NCI-H345 (cell line): ENCODE results near the gene OVCA2.
A peak's percentile ranks its signal among the peaks of the same experiment; 100 is the strongest.

Experiments
- DNase-seq: peaks from one replicate; lab custom pipeline; 2025; lab: John Stamatoyannopoulos, UW

OVCA2 gene

DNA sequence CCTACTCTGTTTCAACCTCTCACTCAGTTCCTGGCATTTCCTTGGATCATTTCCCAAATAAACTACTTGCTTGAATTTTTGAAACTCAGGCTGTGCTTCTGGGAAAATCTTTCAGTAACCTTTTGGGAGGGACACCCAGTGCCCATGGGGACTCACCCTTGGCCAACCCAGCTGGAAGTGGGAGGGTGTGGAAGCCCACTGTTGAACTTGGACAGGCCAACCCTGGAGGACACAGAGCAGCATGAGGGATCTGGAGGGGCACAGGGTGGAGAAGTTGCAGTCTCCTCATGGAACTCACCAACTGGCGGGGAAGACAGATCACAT lies 27.9 kb upstream of the OVCA2 start:
- no peak for DNase-seq

DNA sequence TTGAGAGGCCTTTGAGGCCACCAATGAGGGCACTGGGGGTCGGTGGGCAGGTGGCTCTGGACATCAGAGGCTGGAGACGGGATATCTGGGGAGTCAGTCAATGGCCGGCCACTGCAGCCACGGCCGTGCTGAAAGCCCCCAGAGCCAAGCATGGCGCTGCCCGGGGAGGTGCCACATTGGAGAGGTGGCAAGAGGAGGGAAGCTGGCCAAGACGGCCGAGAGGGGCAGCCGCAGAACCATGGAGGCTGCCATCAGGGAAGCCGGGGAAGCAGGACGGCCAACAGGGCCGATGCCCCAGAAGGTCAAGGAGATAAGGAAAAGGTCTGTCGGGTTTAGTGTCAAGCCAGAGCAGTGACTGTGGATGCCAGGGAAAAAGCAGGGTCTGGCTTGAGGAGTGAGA lies 26.5 kb upstream of the OVCA2 start:
- DNase-seq: no peak

DNA sequence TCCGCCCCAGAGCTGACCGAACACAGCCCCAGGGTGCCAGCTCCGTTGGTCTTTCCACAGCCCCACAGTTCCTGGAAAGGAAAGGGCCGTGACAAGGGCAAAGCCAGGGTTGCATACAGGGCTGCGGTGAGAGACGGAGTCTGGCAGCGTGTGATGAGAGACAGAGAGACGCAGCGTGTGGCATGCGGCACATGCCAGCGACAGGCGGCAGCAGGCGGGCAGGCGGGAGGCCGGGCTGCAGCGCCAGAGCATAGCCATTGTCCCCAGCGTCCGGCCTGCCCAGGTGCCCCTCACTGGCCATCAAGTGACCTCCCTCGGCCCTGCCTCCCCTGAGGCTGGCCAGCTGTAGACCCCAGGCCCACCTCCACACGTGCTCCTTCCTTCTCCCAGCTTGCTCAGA lies 25.3 kb upstream of the OVCA2 start:
- DNase-seq: no peak

DNA sequence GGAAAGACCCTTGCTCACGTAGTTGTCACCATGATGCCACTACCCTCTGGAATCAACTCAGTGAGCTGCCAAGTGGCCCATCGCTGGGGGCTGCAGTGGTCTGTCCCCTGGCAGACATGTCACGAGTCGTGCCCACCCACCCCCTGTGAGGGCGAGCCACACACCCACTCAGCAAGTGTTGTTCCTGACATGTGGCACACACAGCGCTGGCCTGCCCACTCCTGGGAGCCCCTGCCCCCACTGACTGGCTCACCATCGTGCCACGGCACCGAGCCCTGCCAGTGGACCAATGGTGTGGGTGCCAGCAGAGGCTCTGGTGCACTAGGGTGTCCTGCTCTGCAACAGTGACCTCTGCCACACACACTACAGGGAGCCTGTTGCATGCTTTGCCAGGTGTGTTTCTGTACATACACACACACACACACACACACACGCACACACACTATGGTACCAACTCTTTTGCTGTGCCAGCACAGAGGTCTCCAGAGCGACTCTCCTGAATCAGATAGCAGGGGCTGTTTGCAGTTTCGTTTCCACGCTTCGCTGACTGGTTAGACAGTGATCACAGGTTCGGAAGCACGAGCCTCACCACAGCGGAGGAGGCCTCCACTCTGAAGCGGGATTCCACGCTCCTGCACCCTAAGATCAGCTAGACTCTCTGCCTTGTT lies 24.4 kb upstream of the OVCA2 start:
- peak; percentile 3 for DNase-seq

DNA sequence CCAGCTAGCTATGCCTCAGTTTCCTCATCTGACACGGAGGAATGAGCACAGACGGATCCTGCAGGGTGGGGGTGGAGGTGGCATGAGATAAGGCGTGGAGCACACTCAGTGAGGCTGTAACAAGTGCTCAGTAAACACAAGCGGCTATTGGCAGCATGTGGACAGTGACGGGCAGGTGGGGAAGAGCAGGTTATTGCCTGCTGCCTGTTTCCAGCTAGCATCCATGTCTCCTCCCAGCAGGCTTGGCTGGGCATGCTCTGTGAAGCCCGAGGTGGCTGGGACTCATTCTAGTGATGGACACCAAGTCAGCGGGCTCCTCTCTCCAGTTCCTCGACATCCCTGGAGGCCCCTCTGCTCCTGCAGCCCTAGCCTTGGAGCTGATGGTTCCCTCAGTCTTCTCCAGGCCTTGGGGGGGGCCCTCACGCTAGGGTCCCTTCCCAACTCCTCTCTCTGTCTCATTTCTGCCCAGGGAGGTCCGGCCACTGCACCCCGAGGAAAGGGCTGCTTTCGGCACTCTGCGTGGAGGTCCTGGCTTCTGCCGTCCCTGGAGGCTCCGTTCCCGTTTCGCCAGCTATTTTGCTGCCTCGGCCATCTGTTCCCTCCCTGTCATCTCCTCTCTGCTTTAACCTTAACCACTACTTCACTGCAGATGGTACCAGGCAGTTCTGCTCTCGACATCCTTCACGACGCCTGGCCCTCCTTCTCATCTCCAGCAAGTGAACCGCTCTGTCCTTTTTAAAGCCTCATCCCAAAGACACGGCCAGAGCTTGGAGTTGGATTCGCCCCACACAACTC lies 22.9 kb upstream of the OVCA2 start:
- DNase-seq: peak; percentile 74

DNA sequence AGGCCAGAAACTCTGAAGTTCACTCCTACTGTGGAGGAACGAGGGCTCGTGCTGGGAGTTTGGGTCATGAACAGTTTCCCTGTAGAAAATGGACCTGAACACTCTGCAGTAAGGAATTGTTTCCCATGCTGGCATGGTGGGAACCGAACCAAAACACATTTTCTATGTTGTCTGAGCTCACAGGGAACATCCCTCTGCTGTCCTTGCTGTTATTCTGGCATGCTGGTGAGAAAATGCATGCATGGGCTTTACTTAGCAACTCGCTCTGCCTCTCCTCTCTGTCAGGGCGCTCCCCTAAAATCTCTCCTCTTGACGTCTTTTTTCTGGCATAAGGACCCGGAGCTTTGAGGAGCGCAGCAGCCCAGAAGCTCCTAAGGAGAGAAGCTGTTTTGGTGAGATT lies 22.1 kb upstream of the OVCA2 start:
- no peak for DNase-seq

DNA sequence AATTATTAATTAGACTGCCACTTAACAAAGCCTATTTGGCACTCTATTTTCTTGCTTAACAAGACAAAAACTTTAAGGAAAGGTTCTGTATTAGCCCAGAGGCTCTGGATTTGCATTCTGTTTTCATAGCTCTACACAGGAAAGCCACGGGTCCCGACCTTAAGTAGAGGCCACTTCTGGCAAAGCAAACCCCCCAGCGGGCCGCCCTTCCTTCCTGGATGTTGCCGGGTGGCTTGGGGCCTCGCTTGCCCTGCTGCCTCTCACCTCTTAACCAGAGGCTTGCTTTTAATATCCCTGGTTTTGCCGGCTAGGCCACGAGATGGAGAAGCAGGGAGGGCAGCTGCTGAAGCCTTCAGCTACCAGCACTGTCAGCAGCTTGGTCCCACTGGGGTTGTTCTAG lies 21.1 kb upstream of the OVCA2 start:
- DNase-seq: no peak

DNA sequence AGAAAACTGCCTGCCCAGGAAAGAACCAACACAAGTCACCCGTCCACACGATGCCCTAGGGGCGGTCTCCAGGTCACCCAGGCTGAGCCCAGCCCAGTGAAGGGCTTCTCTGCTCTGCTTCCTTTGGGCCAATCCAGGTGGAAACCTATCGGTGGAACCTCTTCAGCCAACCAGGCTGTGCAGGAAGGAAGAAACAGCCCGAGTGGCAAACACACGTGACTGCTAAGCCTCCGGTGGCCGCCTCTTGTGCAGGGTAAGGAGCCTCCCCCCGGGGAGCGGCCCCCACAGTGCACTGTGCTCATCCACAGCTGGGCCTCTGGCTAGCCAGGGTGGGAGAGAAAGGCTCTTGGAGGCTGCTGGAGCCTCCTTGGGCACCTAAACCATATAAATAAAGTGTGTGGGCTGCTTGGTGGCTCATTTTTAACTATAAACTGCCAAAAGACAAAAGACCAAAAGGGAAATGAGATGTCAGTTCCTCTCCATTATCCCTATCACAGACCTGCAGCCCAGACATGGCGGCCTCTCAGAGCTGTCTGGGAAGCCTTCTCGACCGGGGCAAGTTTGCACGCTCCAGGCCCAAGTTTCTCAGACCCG lies 19.1 kb upstream of the OVCA2 start:
- no peak for DNase-seq

DNA sequence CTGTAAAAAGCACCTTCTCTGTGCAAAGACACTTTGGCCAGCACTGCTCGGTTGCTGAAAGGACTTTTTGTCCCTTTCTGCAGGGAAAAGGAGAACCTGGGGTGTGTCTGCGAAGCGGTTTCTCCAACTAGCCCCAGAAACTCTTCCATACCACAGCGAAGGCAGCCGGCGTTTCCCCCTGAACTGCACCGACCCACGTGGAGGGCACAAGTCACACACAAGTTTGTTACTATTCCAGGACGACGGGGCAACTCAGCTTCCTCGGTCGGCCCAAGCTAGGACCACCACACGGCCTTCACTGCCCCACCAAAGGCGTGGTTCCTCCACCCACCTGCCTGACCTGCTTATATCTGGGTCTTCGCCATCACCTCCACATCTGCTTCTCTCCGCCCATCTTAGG lies 18.6 kb upstream of the OVCA2 start:
- no peak for DNase-seq

DNA sequence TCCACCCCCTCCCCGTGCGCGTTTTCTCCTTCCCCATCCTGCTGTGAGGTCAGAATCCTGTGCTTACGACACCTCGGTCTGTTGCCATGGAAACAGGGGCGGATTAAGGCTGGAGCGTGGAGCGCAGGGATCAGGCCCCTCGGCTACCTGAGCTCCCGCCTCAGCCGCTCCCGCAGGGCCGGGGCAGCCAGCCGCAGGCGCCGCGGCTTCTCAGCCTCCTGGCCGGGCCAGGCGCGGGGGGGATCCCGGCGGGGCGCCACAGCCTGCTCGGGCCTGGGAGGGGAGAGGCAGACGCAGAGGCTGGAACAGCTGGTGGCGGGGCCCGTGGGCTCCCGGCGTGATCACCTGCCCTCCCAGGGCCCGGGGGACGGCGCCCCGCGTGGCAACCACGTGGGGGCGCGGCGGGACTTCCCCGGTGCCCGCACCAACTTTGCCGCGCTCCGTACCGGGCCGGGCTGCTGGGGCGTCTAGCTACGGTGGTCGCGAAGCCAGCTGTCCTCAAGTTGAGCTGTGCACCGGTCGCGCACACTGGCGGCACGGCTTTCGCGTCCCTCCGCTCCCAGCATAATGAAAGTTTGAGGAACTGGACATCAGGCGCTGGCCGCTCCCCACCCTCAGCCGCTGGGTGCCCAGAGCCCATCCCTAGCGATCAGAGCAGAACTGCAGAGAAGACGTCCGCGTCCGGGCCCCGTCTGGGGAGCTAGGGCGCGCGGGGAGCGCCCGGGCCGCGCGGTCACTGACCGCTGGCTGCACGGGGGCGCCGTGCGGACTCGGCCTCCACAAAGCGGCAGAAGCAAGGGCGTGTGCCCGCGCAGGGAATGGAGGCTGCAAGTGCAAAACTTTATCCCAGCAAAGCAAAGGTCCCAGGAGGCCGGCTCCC lies 17.9 kb upstream of the OVCA2 start:
- peak; percentile 20 for DNase-seq

DNA sequence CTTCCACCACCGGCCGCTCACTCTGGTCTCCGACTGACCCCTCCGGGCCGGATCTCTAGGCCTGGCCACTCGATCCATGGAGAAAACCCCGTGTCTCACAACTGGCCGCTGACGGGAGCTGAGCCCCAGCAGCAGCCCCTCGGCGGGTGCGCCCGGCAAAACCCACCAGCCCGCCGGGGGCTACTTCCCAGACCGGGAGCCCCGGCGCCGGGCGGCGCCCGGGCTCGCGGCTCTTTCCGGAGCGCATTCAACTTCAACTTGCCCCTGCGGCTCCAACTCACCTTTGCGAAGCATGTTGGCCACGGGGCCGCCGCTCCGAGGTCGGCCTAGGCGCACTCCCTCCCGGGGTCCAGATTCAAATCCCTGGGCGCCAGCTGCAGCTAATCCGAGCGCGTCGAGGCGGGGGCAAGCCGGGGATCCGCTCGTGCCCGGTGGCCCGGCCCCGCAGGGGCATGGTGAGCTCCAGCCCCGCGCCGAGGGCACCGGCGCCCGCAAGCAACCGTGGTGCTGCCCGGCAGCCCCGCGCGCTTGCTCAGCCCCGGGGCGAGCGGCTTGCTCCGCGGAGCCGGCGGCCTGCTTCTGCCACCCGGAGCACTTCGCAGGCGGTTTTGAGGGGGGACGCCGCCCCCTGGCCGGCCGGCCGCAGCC lies 17.1 kb upstream of the OVCA2 start:
- DNase-seq: no peak

DNA sequence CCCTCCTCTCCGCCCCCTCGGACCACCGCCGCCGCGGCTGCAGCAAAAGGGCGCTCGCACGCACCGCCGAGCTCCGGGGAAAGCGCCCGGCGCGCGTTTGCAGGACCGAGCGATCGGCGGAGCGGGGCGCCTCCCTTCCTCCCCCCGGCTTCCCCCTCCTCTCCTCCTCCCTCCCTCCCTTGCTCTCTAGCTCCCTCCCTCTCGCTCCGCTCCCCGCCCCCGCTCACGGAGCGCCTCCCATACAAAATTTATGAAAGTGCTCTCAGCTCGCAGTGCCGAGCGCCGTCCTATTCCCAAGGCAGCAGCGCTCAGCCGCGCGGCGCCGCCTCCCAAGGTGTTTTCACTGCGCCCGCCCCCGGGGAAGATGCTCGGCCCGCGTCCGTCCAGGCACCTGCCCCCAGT lies 16.6 kb upstream of the OVCA2 start, which contains the start of gene RTN4RL1:
Gene RTN4RL1, minus strand, starts transcription at position 115 of the 402 bp plus-strand sequence. CDS start 469 bp downstream, outside the sequence.
- peak; percentile 54 for DNase-seq

DNA sequence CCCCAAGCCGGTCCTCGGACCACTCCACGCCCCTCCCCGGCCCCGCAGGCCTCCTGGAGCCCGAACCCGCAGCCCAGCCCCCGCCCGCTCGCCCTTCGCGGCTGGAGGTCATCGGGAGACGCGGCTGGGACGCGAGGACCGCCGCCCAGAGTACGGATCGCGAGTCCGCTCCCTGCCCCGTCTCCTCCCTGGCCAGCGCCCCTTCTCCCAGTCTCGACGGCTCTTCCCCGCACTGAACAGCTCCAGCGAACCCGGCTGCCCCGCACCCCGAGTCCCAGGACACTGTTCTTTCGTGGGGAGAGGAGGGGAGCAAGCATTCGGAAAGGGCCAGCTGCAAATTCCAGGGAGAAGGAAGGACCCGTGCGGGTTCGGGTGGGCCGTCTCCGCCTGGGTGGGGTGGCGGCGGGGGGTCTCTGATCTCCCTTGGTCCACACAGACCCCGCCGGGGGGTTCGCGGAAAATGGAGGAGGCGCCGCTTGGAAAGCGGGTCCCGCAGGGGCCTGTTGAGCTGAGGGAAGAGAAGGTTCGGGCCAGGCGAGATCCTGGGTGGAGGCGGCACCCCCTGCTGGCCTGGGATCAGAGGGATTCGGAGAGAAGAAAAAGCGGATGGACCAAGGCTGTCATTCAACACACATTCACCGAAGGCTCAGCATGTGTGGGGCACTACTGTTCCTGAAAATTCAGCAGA lies 16.1 kb upstream of the OVCA2 start:
- peak; percentile 30 for DNase-seq

DNA sequence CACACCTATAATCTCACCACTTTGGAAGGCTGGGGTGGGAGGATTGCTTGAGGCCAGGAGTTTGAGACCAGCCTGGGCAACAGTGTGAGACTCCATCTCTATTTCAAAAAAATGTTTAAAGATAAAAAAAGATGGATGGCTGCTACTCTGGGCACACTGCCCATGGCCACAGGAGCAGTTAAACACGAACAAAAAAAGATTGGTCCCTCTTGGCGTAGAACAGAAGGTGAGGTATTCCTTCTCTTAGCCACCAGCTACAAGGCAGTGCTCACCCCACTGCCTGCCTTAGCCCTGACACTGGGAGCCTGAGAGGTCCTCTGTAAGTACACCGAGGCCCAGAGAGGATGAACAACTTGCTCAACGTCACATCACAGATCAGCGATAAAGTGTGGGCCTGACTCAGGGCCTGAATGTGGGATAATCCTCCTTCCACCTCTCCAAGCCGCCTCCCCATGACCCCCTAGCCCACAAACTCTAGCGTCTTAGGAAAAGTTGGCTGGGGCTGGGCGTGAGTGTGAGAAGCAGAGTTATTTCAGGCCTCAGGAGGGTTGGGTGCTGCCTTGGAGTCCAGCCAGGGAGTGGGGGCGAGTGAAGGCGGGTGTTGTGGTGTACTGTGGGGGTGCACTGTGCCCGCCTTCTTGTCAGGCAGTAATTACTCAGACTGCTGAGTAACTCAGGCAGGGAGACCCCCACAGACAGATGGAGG lies 14.1 kb upstream of the OVCA2 start:
- no peak for DNase-seq

DNA sequence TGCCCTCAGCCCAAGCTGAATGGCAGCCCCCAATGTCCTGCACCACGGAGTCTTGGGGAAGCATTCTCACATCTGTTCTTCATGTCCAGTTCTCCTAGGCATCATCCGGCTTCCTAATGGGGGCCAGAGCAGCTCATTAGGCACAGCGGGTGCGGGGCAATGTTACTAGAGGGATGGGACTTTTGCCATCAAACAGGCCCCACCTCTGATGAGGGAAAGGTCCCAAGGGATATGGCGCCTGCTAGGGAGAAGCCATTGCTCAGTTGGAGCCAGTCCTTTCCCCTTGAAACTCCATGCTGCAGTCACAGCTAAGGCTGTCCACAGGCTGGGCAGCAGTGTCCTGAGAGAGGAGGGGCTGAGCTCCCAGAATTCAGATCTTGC lies 13.6 kb upstream of the OVCA2 start:
- DNase-seq: no peak

DNA sequence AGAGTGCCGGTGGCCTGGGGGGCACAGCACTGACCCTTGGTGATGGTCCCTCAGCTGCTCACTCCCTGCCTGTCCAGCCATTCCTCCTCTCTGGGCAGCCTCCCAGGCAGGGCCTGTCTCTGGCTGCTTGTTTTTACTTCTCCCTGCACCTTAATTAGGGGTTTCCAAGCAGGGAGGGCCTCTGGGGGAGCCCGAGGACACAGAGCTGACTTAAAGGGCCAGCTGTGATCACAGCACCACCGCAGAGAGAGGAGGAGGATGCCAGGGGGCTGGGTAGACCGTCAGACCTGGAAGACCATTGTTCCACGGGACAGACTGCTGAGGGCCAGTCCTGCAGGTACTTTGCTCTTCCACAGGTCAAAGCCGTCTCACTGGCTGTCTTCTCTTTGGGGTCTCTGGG lies 13.1 kb upstream of the OVCA2 start:
- DNase-seq: no peak

DNA sequence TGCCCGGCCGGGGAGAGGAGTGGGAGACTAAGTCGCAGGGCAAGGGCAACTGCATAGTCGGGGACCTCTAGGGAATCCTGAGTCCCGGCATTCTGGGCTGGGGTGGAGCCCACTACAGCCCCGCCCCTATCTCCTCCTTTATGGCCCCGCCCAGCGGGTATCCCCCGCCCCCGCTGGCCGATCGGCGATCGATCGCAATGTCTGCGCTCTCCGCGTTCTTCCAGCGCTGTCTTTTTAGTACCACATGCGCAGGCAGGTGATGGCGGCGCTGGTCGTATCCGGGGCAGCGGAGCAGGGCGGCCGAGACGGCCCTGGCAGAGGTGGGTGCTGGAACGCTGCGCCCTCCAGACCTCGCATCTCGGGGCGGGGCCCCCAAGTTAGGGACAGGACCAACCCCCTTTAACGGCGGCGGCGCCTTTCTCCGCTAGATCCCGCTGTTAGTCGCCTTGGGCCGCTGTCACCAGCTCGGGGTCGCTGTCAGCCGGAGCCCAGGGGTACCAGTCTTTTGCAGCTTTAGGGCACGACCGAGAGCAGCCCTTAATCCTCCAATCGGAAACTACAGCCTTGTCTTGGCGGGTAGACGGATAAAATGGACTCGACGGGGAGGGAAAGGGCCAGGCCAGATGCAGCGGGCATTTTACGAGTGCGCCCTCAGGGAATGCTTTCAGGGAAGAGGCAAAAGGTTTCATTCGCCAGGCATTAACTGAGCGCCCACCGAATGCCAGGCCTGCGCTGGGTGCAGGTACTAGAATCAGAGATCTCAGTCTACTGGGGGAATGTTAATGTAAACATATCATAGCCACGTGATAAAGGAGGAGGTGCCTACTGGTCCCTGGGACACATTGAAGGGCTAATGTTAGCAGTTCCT lies 11.7 kb upstream of the OVCA2 start, which contains the start of gene DPH1:
Gene DPH1, plus strand, starts transcription at position 243 of the 868 bp plus-strand sequence. Its CDS starts 17 bp downstream, at position 260.
- DNase-seq: peak; percentile 74

DNA sequence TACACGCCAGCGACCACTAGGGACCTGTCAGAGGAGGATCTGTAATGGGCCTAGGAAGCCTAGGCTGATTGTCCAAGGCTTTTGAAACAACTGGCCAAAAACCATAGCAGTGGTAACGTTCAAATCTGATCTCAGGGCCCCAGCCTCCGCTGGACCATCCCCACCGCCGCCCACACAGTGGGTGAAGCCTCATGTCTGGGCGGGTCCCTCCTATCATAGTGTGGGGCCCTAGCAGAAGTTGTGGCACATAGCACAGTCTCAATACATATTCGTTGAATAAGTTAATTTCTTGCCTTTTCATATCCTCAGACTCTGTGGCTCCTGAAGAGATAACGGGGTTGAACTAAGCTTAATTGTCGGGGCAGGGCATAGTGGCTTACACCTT lies 11.1 kb upstream of the OVCA2 start:
- DNase-seq: no peak

DNA sequence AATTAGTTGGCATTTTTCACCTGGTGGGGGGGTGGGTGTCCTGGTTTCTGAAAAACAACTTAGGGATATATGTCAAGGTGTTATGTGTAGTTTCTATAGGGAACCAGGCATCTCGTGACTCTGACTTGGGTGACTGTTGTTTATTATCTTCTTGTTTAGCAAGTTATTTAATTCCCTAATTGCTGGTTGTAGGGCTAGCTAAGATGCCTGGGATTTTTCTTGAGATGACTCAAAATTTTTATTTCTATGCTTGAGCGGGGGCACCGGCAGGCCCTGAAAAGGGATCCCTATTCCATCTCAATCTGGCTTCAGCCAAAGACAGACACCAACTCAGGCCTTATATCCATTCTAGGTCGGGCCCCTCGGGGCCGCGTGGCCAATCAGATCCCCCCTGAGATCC lies 8.7 kb upstream of the OVCA2 start:
- DNase-seq: no peak

DNA sequence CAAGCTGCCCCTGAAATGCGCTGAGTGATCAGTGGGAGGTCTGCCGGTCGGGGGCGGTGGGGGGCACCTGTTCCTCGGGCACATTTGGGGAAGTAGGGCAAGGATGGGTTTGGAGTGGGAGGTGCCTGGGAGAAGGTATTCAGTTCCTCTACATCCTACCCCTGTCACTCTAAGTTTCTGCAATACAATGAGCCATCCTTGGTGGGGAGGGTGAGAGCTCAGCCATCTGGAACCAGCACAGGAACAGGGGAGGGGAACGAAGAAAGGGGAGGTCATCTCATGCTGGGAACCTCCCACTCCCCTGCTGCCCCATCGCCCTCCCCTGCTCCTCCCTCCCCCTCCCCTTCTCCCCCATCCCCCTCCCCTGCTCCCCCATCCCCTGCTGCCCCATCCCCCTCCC lies 7.7 kb upstream of the OVCA2 start:
- DNase-seq: no peak
